A673 (cell line): ENCODE measurements around the gene CERS6. TPM values are rescaled to one million over a fixed set of nuclear protein-coding genes. Genes with fewer than 3 reads are reported as not detected.

Experiments used
- BruUV-seq: library from RNA; stranded (reverse); fragments of 400-500 nt; replicated peaks from 2 replicates; lab custom pipeline; 2021; lab: Mats Ljungman, UMichigan
- CTCF ChIA-PET: fragments of 300-600 bp; sonication (Branson Sonifier 250); formaldehyde crosslinking; loops from one replicate; lab custom pipeline; 2022; ENCODE audit warnings: antibody characterized with exemption; lab: Charles Lee
- POLR2A ChIA-PET: fragments of 300-600 bp; sonication (Branson Sonifier 250); formaldehyde crosslinking; loops from one replicate; lab custom pipeline; 2022; ENCODE audit warnings: antibody characterized with exemption; ENCODE audit not compliant: low non-redundant PET; lab: Charles Lee
- DNase-seq: peaks from one replicate; pipeline ENCODE4 v3.0.0-alpha.2; 2015; ENCODE audit warnings: low spot score
- H3K27ac ChIP-seq: fragments of 200-600 bp; sonication (generic); 2 replicates; pipeline ENCODE4 v1.5.1; 2016; ENCODE audit warnings: mixed run types, low read depth, mild to moderate bottlenecking, mixed read lengths, antibody characterized with exemption, low read length; ENCODE audit not compliant: poor library complexity, severe bottlenecking
- H3K27me3 ChIP-seq: fragments of 200-600 bp; sonication (generic); replicated peaks from 2 replicates; pipeline ENCODE4 v1.6.1; 2017; ENCODE audit warnings: mixed run types, low read depth, mild to moderate bottlenecking, mixed read lengths, antibody characterized with exemption, low read length; ENCODE audit not compliant: insufficient read depth, poor library complexity
- H3K36me3 ChIP-seq: fragments of 200-600 bp; sonication (generic); 2 replicates; pipeline ENCODE4 v1.6.1; 2016; ENCODE audit warnings: mixed run types, mild to moderate bottlenecking, mixed read lengths, antibody characterized with exemption, low read length; ENCODE audit not compliant: insufficient read depth, poor library complexity, severe bottlenecking
- H3K4me1 ChIP-seq: fragments of 200-600 bp; sonication (generic); 2 replicates; pipeline ENCODE4 v1.6.1; 2017; ENCODE audit warnings: mixed run types, mild to moderate bottlenecking, mixed read lengths, antibody characterized with exemption, low read length; ENCODE audit not compliant: insufficient read depth, poor library complexity, severe bottlenecking
- H3K4me3 ChIP-seq: fragments of 200-600 bp; sonication (generic); 2 replicates; pipeline ENCODE4 v1.5.1; 2016; ENCODE audit warnings: low read depth, mixed run types, mild to moderate bottlenecking, mixed read lengths, low read length; ENCODE audit not compliant: poor library complexity, severe bottlenecking
- H3K9me3 ChIP-seq: fragments of 200-600 bp; sonication (generic); 2 replicates; pipeline ENCODE4 v1.6.1; 2016; ENCODE audit warnings: mixed run types, low read depth, mild to moderate bottlenecking, mixed read lengths, antibody characterized with exemption, low read length; ENCODE audit not compliant: poor library complexity, severe bottlenecking
- CTCF ChIP-seq: fragments of 300-800, 200-600 bp; sonication (generic); conservative IDR thresholded peaks from 2 replicates; pipeline ENCODE4 v1.5.1; 2017; ENCODE audit warnings: low read depth, mild to moderate bottlenecking, antibody characterized with exemption, low read length, moderate library complexity, mixed read lengths
- EZH2 ChIP-seq: fragments of 200-600 bp; sonication (generic); IDR thresholded peaks from 2 replicates; pipeline ENCODE4 v1.6.1; 2017; ENCODE audit warnings: borderline replicate concordance, low read depth, mild to moderate bottlenecking, mixed read lengths, antibody characterized with exemption, low read length; ENCODE audit not compliant: poor library complexity, severe bottlenecking
- intact Hi-C: fragments of 100-400 bp; cut with micrococcal nuclease; formaldehyde crosslinking; loops from one replicate; pipeline ENCODE4 v1.10.0; 2022; ENCODE audit not compliant: unreplicated experiment
- total RNA-seq: library from RNA; stranded (reverse); gene quantifications from 2 replicates; pipeline ENCODE4 v1.2.3, GENCODE V29; 2021

Gene CERS6
- total RNA-seq, 1 experiment from 2014 or later, result 12.4 TPM

GRCh38 chr2:168706806-168707205 is 250.7 kb downstream of the CERS6 start:
- TF ChIP-seq CTCF (no peak), EZH2 (no peak)
- Histone ChIP-seq H3K9me3 (no peaks in the 10 kb centered on the region), H3K27ac (no peak overlapping the region), H3K36me3 (no peaks in the 10 kb centered on the region), H3K4me1 (no peaks in the 10 kb centered on the region), H3K4me3 (no peak overlapping the region), H3K27me3 (no peaks in the 10 kb centered on the region)
- BruUV-seq, result no TSS peak
- ChIA-PET CTCF (no interaction called here), POLR2A (interaction anchor here (0.6 kb wide), 1 partner anchor 184 kb away, joined by 3 read pairs; no protein-coding TSS in a partner anchor)
- intact Hi-C loops, result no loop called here
- no peak for DNase-seq

- no peaks in the 10 kb centered on the region for H3K4me1 ChIP-seq
- H3K4me3 ChIP-seq, result no peak overlapping the region
- no peaks in the 10 kb centered on the region for H3K36me3 ChIP-seq
- BruUV-seq, result no TSS peak
- H3K27ac ChIP-seq, result no peak overlapping the region
- no peaks in the 10 kb centered on the region for H3K9me3 ChIP-seq
- ChIA-PET POLR2A (no interaction called here), CTCF (no interaction called here)
- DNase-seq, result no peak
- TF ChIP-seq EZH2 (no peak), CTCF (no peak)
- intact Hi-C loops, result no loop called here
- H3K27me3 ChIP-seq, result no peaks in the 10 kb centered on the region
Observed at GRCh38 chr2:168708080-168708479, 252.0 kb downstream of the CERS6 start.

GRCh38 chr2:168710754-168711467 is 254.8 kb downstream of the CERS6 start:
- no peak overlapping the region for H3K4me3 ChIP-seq
- no peak overlapping the region for H3K27ac ChIP-seq
- no peaks in the 10 kb centered on the region for H3K4me1 ChIP-seq
- no peaks in the 10 kb centered on the region for H3K36me3 ChIP-seq
- no peak for DNase-seq
- TF ChIP-seq CTCF (no peak), EZH2 (no peak)
- H3K9me3 ChIP-seq, result no peaks in the 10 kb centered on the region
- BruUV-seq, result no TSS peak
- H3K27me3 ChIP-seq, result no peaks in the 10 kb centered on the region
- POLR2A ChIA-PET, result no interaction called here
- intact Hi-C loops, result no loop called here
- CTCF ChIA-PET, result no interaction called here
